ENCODE data around the gene DUSP15. TPM values are rescaled to one million over a fixed set of nuclear protein-coding genes. Genes with fewer than 3 reads are reported as not detected.

The DUSP15 gene
- total and polyA plus RNA-seq, 2 of the 8 experiments (the other 6 are each of a cell fraction or from before 2014, with no cell fraction given): 0.91 to 3.2 TPM

DNA sequence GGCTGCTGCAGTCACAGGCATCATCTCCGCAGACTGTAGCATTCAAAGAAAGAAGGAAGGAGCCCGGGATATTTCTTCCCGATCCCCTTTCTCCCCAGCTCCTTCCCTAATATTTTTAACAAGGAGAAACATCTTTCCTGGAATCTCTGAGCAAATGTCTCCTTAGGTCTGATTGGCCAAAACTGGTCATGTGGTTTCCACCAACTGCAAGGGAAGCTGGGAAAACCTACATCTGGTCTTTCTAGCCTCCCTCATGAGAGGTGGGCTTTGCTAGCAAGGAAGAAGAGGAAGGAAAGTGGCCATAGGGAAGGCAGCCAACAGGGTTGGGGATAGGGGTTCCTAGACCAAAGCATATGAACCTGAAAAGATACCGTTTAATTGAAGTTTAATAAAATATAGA is 46.4 kb upstream of the DUSP15 start:
- FAIRE-seq (no peak), DNase-seq (ENCODE audit: low read depth in 1 of 2, low spot score in 2 of 2) (no peak)
- Histone ChIP-seq H3K27me3 (replicated peaks in 1 of 4; ENCODE audit: control insufficient read depth in 3 of 4, extremely low read depth in 1 of 4, insufficient read depth in 3 of 4, low read length in 3 of 4) (no peaks in the 10 kb centered on the region), H3K79me2 (ENCODE audit: control insufficient read depth in 1 of 2, insufficient read depth in 2 of 2, low read length in 2 of 2) (no peaks in the 10 kb centered on the region), H4K8ac (ENCODE audit: extremely low read depth, insufficient read depth, low read length) (no peak overlapping the region), H3K9ac (replicated peaks in 1 of 4; ENCODE audit: extremely low read depth in 1 of 4, low read depth in 3 of 4, low read length in 3 of 4) (no peak overlapping the region), H3K4me1 (replicated peaks in 1 of 4; ENCODE audit: control insufficient read depth in 3 of 4, insufficient read depth in 4 of 4, low read length in 3 of 4) (peaks cover 9 to 33% (median 25%) of the 10 kb centered on the region in 4 experiments), H3K79me1 (ENCODE audit: low read depth, low read length) (no peaks in the 10 kb centered on the region), H3K23me2 (ENCODE audit: low read depth, low read length) (peaks cover 2% of the 10 kb centered on the region; the same call in 1 of the 2 replicates), H4K20me1 (replicated peaks in 1 of 2; ENCODE audit: control insufficient read depth in 1 of 2, insufficient read depth in 2 of 2, low read length in 2 of 2) (no peaks in the 10 kb centered on the region), H3K4me2 (ENCODE audit: insufficient read depth in 1 of 2, low read depth in 2 of 2, low read length in 2 of 2) (no peak overlapping the region), H2BK120ac (replicated peaks; ENCODE audit: low read depth, low read length) (no peak overlapping the region), H4K5ac (ENCODE audit: insufficient read length, low read depth, low read length) (no peak overlapping the region), H2BK12ac (ENCODE audit: low read depth, low read length) (no peak overlapping the region), H3K9me3 (ENCODE audit: insufficient read depth in 2 of 2, low read depth in 1 of 2, low read length in 1 of 2) (no peaks in the 10 kb centered on the region), H2BK20ac (ENCODE audit: low read length) (no peak overlapping the region), H3K23ac (ENCODE audit: insufficient read length) (no peak overlapping the region), H3K4ac (replicated peaks; ENCODE audit: insufficient read length, low read depth, low read length) (no peak overlapping the region), H2AFZ (ENCODE audit: low read length) (no peak overlapping the region), H2AK5ac (ENCODE audit: low read depth, low read length) (no peak overlapping the region), H3K27ac (ENCODE audit: low read depth, low read length) (no peak overlapping the region), H3K14ac (ENCODE audit: insufficient read length) (no peak overlapping the region), H4K91ac (replicated peaks; ENCODE audit: insufficient read length, low read length) (no peak overlapping the region), H3K36me3 (ENCODE audit: control insufficient read depth in 2 of 4, insufficient read depth in 4 of 4, low read length in 3 of 4) (no peaks in the 10 kb centered on the region), H2BK15ac (ENCODE audit: low read length) (no peak overlapping the region), H3K4me3 (ENCODE audit: extremely low read depth in 1 of 4, insufficient read depth in 2 of 4, low read depth in 3 of 4, low read length in 4 of 4) (no peak overlapping the region), H2BK5ac (ENCODE audit: low read depth, low read length) (no peak overlapping the region), H3K56ac (replicated peaks; ENCODE audit: insufficient read length, low read depth, low read length) (no peak overlapping the region), H3K18ac (ENCODE audit: extremely low read depth, low read length) (no peak overlapping the region)
- POLR2A ChIA-PET (ENCODE audit: partially characterized antibody): no interaction called here
- 68% methylated on average over 3 of the region's 4 CpGs; no CpG with 5 or more reads in 1 of the 2 experiments for WGBS, 2 experiments (ENCODE audit: extremely low coverage in 1 of 2, insufficient coverage in 1 of 2, insufficient read length in 1 of 2, insufficient replicate concordance in 2 of 2, low coverage in 1 of 2, low lambda C conversion rate in 2 of 2, missing lambda C conversion rate in 1 of 2)
- CTCF ChIA-PET (ENCODE audit: partially characterized antibody): no interaction called here
- TF ChIP-seq TBP (IDR thresholded peaks at IDR 0.05; ENCODE audit: low read depth, low read length) (no peak), RNF2 (IDR thresholded peaks at IDR 0.05; ENCODE audit: borderline replicate concordance, low read depth, low read length, missing control alignments, poor library complexity, severe bottlenecking) (no peak), SIN3A (conservative IDR thresholded peaks at IDR 0.05 in 1 of 2, IDR thresholded peaks at IDR 0.05 in 1 of 2; ENCODE audit: low read depth in 1 of 2, low read length in 2 of 2) (no peak), CHD2 (IDR thresholded peaks at IDR 0.05; ENCODE audit: low read length) (no peak), GABPA (IDR thresholded peaks at IDR 0.05; ENCODE audit: borderline replicate concordance, insufficient read depth, low read length) (no peak), TCF12 (IDR thresholded peaks at IDR 0.05; ENCODE audit: low read depth, low read length) (no peak), KDM1A (IDR thresholded peaks at IDR 0.05; ENCODE audit: borderline replicate concordance, low read length) (no peak)

All from H1 (cell line).